Chondrocyte (in vitro differentiated cells): ENCODE measurements around the gene CD55. TPM values are rescaled to one million over a fixed set of nuclear protein-coding genes. Genes with fewer than 3 reads are reported as not detected.
A peak's percentile ranks its signal among the peaks of the same experiment; 100 is the strongest.

Source experiments
- DNase-seq: peaks from one replicate; pipeline ENCODE4 v3.0.0; 2021; ENCODE audit warnings: mixed read lengths, low spot score
- H3K27ac Mint-ChIP-seq: one replicate; pipeline ENCODE4 v1.8.0; 2021; ENCODE audit warnings: mild to moderate bottlenecking, moderate library complexity, mixed read lengths; ENCODE audit not compliant: unreplicated experiment
- H3K27me3 Mint-ChIP-seq: 2 replicates; pipeline ENCODE4 v1.8.0; 2021; ENCODE audit warnings: low read depth, mixed read lengths
- H3K36me3 Mint-ChIP-seq: 2 replicates; pipeline ENCODE4 v1.8.0; 2021; ENCODE audit warnings: low read depth, mixed read lengths
- H3K4me1 Mint-ChIP-seq: 2 replicates; pipeline ENCODE4 v1.8.0; 2021; ENCODE audit warnings: low read depth, mild to moderate bottlenecking, mixed read lengths
- H3K4me3 Mint-ChIP-seq: one replicate; pipeline ENCODE4 v1.8.0; 2021; ENCODE audit warnings: mild to moderate bottlenecking, moderate library complexity, mixed read lengths; ENCODE audit not compliant: unreplicated experiment
- H3K9me3 Mint-ChIP-seq: 2 replicates; pipeline ENCODE4 v1.8.0; 2021; ENCODE audit warnings: low read depth, mixed read lengths
- CTCF ChIP-seq: fragments of 200-600 bp; sonication (generic); IDR thresholded peaks from 2 replicates; pipeline ENCODE4 v1.5.0; 2021; ENCODE audit warnings: antibody characterized with exemption, mild to moderate bottlenecking, moderate library complexity
- total RNA-seq: library from RNA; stranded (reverse); gene quantifications from 3 replicates; pipeline ENCODE4 v1.2.1, GENCODE V29; 2021

CD55 gene
- total RNA-seq, 1 donor from 2014 or later: 4.7 TPM

DNA sequence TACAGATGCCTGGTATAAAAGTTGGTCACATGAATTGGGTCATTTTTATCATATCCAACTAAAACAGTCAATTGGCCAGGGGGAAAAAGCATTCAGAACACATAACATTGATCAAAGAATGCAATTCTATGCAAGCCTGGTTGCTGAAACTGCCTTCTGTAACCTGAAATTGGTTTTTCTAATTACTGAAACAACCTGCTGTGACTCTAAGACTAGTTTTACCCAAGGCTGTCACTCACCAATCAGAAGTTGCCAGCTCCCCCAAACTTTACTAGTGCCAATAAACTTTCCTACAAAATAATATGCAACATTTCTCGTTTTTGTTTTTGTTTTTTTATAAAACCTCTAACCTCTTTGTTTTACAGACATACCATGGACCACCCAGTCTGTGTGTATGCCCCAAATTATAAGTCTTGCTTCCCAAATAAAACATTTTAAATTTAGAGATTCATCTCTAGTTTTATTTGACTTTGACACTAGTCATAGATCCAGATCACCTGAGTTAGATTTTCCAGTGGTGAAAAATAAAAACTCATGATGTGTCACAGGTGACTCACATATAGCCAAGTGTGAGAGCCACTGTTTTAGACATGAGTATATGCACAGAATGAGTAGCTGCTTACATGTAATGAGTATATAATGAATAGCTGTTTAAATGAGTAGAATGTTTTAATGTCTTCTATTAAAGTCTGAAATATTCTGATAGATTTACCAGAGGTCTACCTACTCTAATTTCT is 68.4 kb downstream of the CD55 start:
- DNase-seq: no peak
- Mint-ChIP-seq H3K27me3 (peaks cover 4% of the 10 kb centered on the region), H3K4me1 (peaks cover 8% of the 10 kb centered on the region), H3K36me3 (no peaks in the 10 kb centered on the region), H3K9me3 (peaks cover 15% of the 10 kb centered on the region), H3K4me3 (no peak overlapping the region), H3K27ac (peak overlapping the region; percentile 15)
- TF ChIP-seq CTCF: no peak

- DNase-seq: no peak
- Mint-ChIP-seq H3K4me3 (no peak overlapping the region), H3K27ac (peak overlapping the region; percentile 74), H3K36me3 (no peaks in the 10 kb centered on the region), H3K4me1 (peaks cover 8% of the 10 kb centered on the region), H3K27me3 (peaks cover 5% of the 10 kb centered on the region), H3K9me3 (no peaks in the 10 kb centered on the region)
- no peak for TF ChIP-seq CTCF
Measured at GRCh38 chr1:207393610-207394009, 72.1 kb downstream of the CD55 start.

- Mint-ChIP-seq H3K36me3 (no peaks in the 10 kb centered on the region), H3K27ac (no peak overlapping the region), H3K4me1 (peaks cover 8% of the 10 kb centered on the region), H3K9me3 (no peaks in the 10 kb centered on the region), H3K4me3 (no peak overlapping the region), H3K27me3 (peaks cover 11% of the 10 kb centered on the region)
- no peak for DNase-seq
- no peak for TF ChIP-seq CTCF
Measured at GRCh38 chr1:207396168-207396746, 74.8 kb downstream of the CD55 start.

DNA sequence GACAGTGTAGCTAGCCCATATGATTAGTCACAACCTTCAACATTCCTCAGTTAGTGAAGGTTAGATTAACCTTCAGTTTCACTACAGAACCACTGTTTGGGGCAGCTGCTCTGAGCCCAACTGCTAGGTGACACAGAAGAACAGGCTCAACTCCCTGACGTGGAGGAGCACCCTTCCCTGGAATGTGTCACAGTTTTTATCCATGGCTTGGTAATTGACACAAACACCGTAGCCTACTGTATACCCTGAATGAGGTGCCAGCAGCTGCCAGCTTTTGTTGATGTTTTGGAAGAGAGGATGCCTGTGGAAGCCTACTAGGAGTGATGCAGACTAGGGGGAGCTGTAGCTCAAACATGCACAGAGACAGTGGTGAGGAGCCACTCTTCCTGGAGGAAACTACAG is 76.0 kb downstream of the CD55 start:
- DNase-seq: no peak
- no peak overlapping the region for H3K27ac Mint-ChIP-seq

GRCh38 chr1:207398986-207399385 is 77.5 kb downstream of the CD55 start:
- H3K9me3 Mint-ChIP-seq: no peaks in the 10 kb centered on the region
- H3K36me3 Mint-ChIP-seq: no peaks in the 10 kb centered on the region
- TF ChIP-seq CTCF: no peak
- no peak overlapping the region for H3K4me3 Mint-ChIP-seq
- no peaks in the 10 kb centered on the region for H3K4me1 Mint-ChIP-seq
- H3K27ac Mint-ChIP-seq: no peak overlapping the region
- peaks cover 14% of the 10 kb centered on the region for H3K27me3 Mint-ChIP-seq
- DNase-seq: no peak

More for the DNA sequence above, 76.0 kb downstream of the CD55 start:
- H3K36me3 Mint-ChIP-seq: no peaks in the 10 kb centered on the region
- no peaks in the 10 kb centered on the region for H3K9me3 Mint-ChIP-seq
- H3K4me3 Mint-ChIP-seq: no peak overlapping the region
- peaks cover 14% of the 10 kb centered on the region for H3K27me3 Mint-ChIP-seq
- peaks cover 8% of the 10 kb centered on the region for H3K4me1 Mint-ChIP-seq
- no peak for TF ChIP-seq CTCF
